Measurements from ENCODE around the gene APH1A.
"Not testable (repeated sequence)": the region's sequence is repeated elsewhere in the genome, so short reads cannot be mapped to it uniquely, and the experiment has no call there.

Gene APH1A

DNA sequence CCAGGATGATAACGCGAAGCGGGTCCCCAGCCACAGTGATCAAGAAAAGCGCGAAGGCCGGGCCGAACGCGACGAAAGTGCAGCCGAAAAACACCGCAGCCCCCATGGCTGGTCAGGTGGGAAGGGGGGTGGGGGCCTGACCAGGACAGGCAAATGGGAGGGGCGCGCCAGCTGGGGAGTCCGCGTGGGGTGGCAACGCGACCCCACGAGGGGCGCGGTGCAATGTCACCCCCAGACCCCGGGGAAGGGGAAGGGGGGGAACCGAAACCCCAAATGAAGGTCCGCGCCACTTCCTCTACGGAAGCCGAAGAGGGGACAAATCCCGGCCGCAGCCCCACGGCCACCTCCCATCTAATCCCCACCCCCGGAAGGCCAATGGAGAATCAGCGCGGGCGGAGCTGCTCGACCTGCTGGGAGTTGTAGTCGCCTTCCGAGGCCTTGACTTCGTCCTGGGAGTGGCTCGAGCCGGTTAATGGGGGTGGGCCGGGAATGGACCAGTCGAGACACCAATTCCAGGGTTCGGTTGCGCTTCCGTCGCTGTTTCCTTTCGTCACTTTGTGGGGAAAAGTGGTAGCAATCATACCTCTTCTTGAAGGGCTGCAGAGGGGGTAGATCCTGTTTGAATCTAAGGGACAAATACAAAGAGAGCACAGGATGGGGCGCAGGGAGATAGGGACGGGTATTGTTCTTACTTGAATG, at the start of gene APH1A:
Gene APH1A (minus strand): TSS at position 312 of the 699 bp plus-strand sequence. CDS start 206 bp downstream, at position 106.
- in situ Hi-C loops (cut with HindIII; ENCODE audit: low sequenced_read_pairs) = no loop called here

DNA sequence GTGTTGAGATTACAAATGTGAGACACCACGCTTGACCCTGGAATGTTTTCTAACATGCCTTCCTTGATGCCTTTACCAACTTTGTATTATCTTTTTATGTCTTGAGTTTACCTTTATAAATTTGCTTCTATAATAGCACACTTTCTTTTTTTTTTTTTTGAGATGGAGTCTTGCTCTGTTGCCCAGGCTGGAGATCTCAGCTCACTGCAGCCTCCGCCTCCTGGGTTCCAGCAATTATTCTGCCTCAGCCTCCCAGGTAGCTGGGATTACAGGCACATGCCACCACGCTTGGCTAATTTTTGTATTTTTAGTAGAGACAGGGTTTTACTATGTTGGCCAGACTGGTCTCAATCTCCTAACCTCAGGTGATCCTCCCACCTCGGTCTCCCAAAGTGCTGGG, 45.9 kb upstream of the APH1A start:
- in situ Hi-C loops (cut with HindIII; ENCODE audit: low sequenced_read_pairs) = not testable (repeated sequence)

DNA sequence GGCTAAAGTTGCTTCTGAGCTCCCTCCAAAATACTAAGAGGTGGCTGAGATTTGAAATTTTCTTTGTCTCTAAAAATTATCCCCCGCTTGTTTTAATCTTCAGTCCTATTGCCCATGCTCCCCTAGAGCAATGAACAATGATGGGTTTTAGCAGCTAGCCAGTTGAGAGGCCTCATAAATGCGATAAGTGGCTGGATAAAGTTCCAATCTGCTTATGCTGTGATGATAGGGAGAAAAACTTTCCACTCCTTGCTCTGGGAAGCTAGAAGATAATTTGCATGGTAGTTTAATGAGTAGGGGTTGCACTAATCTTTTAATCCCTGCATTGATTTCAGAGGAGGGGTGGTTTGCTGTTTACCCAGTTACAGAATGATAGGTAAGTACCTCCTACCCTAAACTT, 42.9 kb upstream of the APH1A start:
- in situ Hi-C loops (cut with HindIII; ENCODE audit: low sequenced_read_pairs) = no loop called here

DNA sequence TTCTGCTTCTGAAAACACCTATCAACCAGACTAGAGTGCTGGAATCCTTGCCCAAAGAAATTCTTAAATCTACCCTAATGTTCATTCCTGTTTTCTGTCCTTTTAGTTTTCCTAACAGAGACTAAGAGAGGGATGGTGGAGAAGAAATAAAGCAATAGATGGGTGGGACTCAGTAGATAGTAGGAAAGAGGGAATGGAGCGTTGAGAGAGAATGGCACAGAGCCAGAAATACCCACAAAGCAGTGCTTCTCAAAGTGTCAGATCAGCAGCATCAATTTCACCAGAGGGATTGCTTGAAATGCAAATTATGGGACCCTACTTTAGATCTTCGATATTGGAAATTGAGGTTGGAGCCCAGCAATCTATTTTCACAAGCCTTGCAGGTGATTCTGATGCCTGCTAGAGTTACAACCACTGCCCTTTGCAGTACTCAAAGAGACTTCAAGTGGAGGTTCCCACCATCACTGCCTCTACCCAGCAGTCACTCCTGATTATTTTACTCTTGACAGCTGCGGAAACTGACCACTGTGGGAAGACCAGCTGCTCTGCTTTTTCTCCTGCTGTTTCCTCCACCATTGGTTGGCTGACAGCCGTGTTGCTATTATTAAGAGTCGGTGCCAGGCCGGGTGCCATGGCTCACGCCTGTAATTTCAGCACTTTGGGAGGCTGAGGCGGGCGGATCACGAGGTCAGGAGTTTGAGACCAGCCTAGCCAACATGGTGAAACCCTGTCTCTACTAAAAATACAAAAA, 41.1 kb upstream of the APH1A start:
- in situ Hi-C loops (cut with HindIII; ENCODE audit: low sequenced_read_pairs) = no loop called here

DNA sequence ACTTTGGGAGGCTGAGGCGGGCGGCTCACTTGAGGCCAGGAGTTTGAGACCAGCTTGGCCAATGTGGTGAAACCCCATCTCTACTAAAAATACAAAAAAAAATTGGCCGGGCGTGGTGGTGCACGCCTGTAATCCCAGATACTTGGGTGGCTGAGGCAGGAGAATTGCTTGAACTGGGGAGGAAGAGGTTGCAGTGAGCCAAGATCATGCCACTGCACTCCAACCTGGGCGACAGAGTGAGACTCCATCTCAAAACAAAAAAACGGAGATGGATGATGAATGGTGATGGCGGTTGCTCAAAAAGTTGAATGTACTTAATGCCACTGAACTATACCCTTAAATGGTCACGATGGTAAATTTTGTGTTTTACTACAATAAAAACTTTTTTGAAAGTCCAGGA, 39.8 kb upstream of the APH1A start:
- in situ Hi-C loops (cut with HindIII; ENCODE audit: low sequenced_read_pairs) = not testable (repeated sequence)

DNA sequence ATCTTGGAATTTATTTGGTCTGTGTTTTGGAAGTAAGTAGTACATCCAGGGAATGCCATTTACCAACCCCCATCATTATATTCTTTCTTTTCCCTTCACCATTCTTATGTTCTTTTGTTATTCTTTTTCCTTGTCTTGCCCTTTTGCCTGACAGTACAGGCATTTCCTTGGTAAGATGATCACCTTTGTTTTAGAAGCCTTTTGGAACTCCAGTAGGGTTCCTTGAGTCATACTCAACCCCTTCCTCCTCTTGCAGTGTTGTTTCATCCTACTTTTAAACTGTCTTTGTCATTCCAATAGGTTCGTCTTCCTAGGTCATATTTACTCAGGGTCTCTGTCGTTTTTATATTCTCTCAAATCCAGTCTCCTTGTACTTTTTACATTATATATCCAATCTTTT, 34.1 kb upstream of the APH1A start:
- in situ Hi-C loops (cut with HindIII; ENCODE audit: low sequenced_read_pairs) = no loop called here

DNA sequence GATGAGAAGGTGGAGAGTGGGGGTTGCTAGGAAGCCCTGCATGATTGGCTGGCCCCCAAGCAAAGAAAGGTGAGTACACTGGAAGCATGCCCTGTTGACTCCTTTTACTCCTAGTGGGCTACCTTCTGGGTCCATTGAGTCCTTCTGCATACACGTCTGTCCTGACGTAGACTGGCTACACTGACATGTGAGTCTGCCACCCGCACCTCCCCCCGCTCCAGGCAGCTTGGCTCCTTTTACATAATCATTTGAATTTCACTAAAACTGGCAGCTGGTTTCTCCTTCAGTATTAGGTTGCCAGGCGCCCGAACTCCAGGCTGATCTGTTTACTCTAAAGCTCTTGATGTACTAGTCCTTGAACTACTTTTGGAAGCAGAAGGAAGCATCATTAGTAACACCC, 33.5 kb upstream of the APH1A start:
- in situ Hi-C loops (cut with HindIII; ENCODE audit: low sequenced_read_pairs) = no loop called here

DNA sequence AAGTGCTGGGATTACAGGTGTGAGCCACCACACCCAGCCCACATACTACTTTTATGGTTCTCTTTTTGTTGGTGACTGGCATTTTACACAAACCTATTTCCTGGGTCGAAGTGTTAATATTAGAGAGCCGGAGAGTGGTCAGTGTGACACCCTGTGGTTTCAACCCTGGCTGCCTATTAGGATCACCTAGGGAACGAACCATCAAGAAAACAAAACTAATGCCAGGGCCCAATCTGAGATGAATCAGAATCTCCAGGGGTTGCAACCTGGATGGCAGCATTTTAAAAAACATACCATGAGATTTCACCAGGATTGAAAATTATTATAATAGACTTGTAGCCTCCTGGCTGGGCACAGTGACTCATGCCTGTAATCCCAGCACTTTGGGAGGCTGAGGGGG, 30.9 kb upstream of the APH1A start:
- in situ Hi-C loops (cut with HindIII; ENCODE audit: low sequenced_read_pairs) = no loop called here

DNA sequence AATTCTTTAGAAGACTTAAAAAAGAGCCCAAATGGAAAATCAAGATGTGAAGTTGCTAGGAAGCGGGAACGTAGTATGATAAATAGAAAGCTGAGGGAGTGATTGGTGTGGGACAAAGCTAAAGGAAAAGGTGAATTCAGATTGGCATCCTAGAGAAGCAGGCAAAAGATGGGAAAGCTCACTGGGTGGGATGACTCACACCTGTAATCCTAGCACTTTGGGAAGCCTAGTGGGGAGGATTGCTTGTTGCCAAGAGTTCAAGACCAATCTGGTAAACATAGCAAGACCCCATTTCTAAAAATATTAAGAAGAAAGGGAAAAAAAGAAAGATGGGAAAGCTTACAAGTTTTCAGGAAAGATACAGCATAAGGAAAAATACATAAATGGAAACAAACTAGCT, 26.7 kb upstream of the APH1A start:
- in situ Hi-C loops (cut with HindIII; ENCODE audit: low sequenced_read_pairs) = no loop called here

DNA sequence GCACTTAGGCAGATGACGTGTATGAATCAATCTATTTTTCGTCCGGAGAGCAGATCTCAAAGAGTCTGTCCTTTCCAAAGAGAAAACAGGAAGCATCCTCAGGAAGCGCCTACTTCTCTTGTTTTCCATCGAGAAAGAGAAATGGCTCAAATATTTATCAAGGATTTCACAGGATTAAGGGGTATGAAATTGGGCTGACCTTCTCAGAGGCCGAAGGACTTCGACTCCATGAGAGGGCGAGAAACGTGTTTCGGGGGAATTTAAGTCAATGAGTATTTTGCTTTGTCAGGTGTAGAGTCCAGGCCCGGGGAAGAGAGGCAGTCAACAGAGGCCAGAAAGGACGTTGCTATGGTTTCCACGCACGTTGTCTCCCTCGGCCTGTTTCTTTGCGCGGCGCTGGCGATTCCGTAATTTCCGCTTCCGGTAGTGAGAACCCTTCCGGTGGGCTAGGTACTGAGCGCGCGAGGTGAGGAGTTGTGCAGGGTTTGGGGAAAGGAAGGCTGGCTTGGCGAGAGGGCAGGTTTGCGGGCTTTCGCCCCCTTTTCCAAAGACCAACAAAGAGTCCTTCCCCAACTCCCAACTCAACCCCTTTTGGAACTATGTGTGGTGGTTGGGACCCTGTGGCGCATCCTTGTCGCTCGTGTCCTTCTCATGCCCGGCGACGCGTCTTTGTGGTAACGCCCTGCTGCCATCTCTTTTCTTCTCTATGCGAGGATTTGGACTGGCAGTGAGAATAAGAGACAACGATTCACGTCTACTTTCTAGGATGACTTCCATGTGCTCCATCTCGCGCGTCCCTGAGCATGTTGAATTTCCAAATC, 24.8 kb upstream of the APH1A start, which contains the start of gene MRPS21:
Gene MRPS21 (plus strand): TSS at position 429 of the 821 bp plus-strand sequence. CDS start 506 bp downstream, outside the sequence.
- in situ Hi-C loops (cut with HindIII; ENCODE audit: low sequenced_read_pairs) = no loop called here

DNA sequence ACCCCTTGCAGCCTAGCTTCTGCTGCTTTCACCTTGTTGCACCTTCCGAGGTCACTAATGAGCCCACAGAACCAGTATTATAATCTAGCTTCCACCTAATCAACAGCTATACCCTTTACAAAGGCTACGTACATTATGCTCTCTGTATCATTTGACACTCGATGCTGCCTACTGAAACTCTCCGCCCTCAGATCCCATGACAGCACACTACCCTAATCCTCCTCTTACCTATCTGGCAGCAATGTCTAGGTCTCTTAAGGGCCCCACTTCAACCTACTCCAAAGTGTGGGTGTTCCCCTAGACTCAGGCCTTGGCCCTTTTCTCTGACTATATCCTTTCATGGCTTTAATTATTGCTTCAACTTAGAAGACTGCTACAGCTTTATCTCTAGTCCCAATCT, 20.0 kb upstream of the APH1A start:
- in situ Hi-C loops (cut with HindIII; ENCODE audit: low sequenced_read_pairs) = no loop called here

DNA sequence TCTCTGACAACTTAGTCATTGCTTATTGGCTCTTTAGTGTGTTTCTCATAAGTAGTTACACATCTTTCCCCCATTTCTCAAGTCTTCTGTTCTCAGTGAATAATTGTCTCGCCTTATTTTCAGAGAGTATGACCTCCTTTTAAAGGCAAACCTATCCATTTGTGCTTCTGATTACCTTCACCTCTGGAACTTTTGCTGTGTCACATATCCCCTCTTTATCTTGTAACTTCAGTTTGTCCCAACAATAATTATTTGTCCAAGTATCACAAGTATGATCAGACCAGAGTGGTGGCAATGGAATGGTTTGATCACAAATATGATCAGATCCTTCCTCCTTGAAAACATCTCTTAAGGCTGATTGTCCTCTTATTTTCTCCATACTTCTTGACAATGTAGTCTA, 19.6 kb upstream of the APH1A start:
- in situ Hi-C loops (cut with HindIII; ENCODE audit: low sequenced_read_pairs) = no loop called here

DNA sequence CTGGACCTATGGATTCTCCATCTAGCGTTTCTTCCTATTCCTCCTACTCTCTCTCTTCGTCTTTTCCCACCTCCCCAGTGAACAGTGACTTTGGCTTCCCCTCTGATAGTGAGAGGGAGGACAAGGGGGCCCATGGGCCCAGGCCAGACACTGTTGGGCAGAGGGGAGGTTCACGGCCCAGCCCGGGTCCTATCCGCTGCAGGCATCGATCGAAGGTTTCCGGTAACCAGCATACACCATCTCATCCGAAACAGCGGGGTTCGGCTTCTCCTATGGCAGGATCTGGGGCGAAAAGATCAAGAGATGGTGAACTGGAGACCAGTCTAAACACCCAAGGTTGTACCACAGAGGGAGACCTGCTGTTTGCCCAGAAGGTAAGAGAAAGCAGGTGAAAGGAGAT, 14.4 kb upstream of the APH1A start:
- in situ Hi-C loops (cut with HindIII; ENCODE audit: low sequenced_read_pairs) = no loop called here

DNA sequence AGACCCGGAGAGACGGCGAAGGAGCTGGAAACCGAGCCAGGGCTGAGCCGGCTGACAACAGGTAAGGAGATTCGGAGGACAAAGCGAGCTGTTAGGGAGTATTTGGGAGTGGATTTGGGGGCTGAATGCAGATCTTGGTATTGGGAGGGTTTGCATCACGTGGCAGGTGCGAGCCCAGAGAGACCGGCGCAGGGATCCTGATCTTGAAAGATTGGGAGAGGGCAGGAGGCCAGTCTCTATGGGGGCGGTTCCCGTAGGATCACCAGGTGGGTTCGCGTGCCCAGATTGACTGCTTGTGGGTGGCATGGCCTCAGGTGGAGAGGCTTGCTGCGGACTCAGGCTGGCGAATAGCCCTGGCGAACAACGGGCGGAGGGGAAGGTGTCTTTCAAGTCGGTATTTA, 13.7 kb upstream of the APH1A start:
- in situ Hi-C loops (cut with HindIII; ENCODE audit: low sequenced_read_pairs) = no loop called here

DNA sequence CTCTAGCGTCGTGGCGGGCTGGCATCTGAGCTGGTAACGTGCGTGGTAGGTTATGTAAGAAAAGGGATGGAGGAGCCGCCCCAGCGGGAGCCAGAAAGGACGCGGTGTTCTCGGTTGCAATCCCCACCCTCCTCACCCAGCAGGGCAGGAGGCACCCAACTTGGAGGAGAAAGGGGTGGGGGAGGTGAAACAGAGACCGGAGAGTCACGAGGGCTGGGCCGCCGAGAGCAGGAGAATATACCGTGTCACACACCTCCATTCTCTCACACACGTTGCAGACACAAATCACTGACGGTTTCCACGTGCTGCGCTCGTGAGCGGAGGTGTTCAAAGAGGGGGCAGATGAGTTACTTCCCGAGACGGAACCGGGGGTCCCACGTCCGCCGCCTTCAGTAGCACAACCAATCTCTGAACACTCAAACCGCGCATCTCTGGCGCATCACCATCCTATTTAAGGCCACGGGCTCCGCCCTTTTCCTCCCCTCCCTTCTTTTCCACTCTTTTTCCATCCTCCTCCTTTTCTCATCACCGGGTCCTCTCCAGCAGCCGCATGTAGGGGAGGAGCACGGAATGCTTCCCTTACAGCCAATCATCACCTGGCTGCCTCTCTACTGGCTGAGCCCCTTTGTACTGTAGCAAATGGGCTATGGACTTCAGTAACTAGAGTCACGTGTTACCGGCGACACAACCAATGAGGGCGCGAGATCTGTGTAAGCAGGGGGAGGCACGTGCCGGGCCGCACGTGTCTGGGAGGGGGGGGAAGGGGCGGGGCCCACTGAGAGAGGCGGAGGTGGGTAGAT, 13.1 kb upstream of the APH1A start, which contains the start of gene CIART:
Gene CIART (plus strand): TSS at position 797 of the 800 bp plus-strand sequence. CDS start 714 bp downstream, outside the sequence.
- in situ Hi-C loops (cut with HindIII; ENCODE audit: low sequenced_read_pairs) = no loop called here

DNA sequence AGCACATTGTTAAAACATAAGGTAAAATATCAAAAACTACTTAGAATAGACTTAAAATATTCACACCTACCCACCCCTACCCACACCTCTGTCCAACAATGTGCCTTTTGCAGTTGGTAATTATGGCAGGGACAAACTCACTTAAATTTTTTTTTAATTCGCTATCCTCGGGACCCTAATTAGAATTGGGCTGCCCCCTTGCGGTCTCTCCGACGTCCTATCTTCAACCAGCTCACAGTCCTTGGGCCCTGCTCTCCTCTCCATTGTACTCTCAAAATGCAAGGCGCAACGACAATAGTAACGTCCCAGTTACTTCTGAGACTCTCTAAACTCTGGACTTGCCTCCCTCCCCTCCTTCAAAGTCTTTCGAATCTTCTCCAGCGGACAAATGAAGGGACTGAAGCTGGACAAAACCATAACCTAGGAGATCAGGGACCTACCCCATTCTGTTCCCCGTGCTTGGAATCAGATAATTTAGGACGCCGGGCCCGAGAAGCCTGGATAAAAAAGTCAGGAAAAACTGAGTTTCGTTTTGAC, 12.5 kb upstream of the APH1A start:
- in situ Hi-C loops (cut with HindIII; ENCODE audit: low sequenced_read_pairs) = no loop called here

DNA sequence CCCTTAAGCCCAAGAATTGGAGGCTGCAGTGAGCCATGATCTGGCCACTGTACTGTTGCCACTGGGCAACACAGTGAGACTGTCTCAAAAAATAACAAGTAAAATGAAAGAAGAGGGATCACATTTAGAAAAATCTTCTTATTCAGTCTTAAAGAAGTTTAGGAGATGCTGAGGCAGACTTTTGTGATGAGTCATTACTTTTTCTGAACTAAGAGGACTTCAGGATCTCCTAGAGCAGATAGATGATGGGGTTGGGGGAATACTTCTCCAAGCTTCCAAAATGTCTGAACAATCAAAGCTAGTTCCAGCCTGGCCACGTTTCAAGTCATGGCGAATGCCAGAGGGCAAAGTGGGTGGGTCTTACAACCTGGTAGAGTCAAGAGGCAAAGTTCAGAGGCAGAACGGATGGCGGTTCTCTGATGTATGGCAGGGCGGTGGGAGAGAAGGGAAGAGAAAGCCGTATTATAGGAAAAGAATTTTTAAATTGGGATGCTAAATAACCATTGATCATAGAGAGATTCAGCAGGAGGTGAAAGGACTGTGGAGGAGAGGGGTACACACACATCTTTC, 11.4 kb upstream of the APH1A start:
- in situ Hi-C loops (cut with HindIII; ENCODE audit: low sequenced_read_pairs) = no loop called here

DNA sequence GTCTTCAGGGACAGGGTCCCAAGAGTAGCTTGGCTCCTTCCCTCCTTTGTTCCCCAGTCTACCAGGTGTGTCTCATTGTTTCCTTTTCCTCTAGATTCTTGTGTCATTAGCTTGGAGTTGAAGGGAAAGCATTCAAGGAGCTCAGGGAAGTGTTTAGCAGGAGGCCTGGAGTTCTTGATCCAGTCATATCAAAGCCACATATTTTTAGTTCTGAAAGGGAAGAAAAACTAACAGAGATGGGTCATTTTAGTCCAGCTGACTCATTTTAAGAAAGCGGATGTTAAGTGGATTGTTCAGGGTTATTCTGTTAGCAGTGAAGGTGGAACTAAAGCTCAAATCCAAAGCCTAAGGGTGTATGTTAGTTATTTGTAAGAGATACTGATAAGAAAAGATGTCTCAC, 4.5 kb upstream of the APH1A start:
- in situ Hi-C loops (cut with HindIII; ENCODE audit: low sequenced_read_pairs) = no loop called here

DNA sequence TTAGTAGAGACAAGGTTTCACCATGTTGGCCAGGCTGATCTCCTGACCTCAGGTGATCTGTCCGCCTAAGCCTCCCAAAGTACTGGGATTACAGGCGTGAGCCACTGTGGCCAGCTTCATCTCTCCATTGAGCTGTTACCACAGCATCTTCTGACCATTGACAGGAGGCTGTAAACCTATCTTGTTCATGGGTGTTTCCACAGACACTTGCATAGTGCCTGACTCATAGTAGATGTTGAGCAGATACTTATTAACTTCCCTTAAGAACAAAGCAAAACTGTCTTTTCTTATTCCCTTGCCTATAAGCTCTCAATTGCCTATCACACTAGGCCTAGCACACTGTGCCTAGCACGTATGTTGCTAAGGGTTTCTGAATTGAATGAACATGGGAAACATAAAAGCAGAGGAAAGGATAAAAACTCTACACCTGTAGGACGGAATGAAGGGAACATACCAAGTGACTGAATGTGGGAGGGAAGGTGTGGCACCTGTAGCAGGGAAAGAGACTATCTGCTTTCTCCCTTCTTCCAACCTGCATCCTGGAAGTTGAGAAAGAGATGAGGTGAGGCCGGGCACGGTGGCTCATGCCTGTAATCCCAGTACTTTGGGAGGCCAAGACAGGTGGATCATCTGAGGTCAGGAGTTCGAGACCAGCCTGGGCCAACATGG, 2.6 kb upstream of the APH1A start:
- in situ Hi-C loops (cut with HindIII; ENCODE audit: low sequenced_read_pairs) = no loop called here

Data from DLD1 (cell line).